Measurements from ENCODE around the gene GAD1.

GRCh38 chr2:170887896-170888295 is 71.2 kb downstream of the GAD1 start:
- TF ChIP-seq ZBTB7A (IDR thresholded peaks at IDR 0.05; ENCODE audit: low read depth), result no peak
- TF ChIP-seq YY1 (IDR thresholded peaks at IDR 0.05; ENCODE audit: low read depth), result no peak
- TF ChIP-seq RAD21 (IDR thresholded peaks at IDR 0.05; ENCODE audit: low read depth), result no peak
- TF ChIP-seq EP300 (IDR thresholded peaks at IDR 0.05; ENCODE audit: borderline replicate concordance), result no peak
- TF ChIP-seq CEBPB (IDR thresholded peaks at IDR 0.05), result no peak
- TF ChIP-seq MAX (IDR thresholded peaks at IDR 0.05), result no peak
- TF ChIP-seq TAF1 (IDR thresholded peaks at IDR 0.05; ENCODE audit: low read depth), result no peak
- TF ChIP-seq EGR1 (IDR thresholded peaks at IDR 0.05), result no peak
- TF ChIP-seq REST (IDR thresholded peaks at IDR 0.05; ENCODE audit: low read depth), result no peak
